Measurements from ENCODE around the gene PPA1.

The PPA1 gene

DNA sequence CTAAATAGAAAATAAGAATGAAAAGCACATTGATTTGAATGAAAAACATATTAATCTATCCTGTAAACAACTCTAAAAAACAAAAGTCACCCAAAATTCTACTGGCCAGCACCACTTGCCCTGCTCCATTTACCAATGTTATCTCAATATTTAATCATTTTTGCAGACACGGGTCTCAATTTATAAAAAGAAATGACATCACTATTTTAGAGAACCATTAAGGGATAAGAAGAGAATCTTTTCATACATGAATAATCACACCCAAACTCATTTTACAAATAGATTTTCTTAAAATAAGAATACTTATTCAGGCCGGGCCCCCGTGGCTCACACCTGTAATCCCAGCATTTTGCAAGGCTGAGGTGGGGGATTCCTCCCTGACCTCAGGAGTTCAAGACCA is 66.8 kb downstream of the PPA1 start:
- Histone ChIP-seq H3K4me1 (ENCODE audit: low read depth, poor library complexity, severe bottlenecking) (peaks cover 53% of the 10 kb centered on the region), H3K4me3 (IDR thresholded peaks at IDR 0.05; ENCODE audit: insufficient read depth, low read depth, low read length) (no peak overlapping the region), H3K27me3 (ENCODE audit: insufficient read depth, low read depth) (no peaks in the 10 kb centered on the region), H3K4me2 (no peak overlapping the region), H3K9ac (no peak overlapping the region), H2AFZ (ENCODE audit: low read depth) (no peak overlapping the region), H3K79me2 (ENCODE audit: insufficient read depth, low read depth) (peaks cover 80% of the 10 kb centered on the region), H3K36me3 (ENCODE audit: insufficient read depth) (no peaks in the 10 kb centered on the region; the same call in 1 of the 2 replicates), H4K20me1 (ENCODE audit: insufficient read depth) (peaks cover 22% of the 10 kb centered on the region), H3K27ac (no peak overlapping the region)
- TF ChIP-seq, protein P1, sequence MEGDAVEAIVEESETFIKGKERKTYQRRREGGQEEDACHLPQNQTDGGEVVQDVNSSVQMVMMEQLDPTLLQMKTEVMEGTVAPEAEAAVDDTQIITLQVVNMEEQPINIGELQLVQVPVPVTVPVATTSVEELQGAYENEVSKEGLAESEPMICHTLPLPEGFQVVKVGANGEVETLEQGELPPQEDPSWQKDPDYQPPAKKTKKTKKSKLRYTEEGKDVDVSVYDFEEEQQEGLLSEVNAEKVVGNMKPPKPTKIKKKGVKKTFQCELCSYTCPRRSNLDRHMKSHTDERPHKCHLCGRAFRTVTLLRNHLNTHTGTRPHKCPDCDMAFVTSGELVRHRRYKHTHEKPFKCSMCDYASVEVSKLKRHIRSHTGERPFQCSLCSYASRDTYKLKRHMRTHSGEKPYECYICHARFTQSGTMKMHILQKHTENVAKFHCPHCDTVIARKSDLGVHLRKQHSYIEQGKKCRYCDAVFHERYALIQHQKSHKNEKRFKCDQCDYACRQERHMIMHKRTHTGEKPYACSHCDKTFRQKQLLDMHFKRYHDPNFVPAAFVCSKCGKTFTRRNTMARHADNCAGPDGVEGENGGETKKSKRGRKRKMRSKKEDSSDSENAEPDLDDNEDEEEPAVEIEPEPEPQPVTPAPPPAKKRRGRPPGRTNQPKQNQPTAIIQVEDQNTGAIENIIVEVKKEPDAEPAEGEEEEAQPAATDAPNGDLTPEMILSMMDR (conservative IDR thresholded peaks at IDR 0.05; ENCODE audit: low read depth, low read length) = no peak

DNA sequence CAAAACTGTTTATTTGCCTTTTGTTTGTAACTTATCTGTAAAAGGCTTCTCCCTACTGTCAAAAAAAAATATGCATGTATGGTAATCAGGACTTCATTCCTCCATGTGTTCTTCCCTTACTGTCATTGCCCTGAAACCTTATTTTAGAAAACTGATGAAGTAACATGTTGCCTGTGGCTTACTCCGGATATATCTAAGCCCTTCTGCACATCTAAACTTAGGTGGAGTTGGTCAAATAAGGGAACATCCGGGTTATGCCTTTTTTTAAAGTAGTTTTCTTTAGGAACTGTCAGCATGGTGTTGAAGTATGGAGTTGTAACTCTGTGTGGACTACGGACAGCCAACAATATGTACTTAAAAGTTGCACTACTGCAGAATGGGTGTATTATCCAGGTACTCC is 69.1 kb downstream of the PPA1 start:
- Histone ChIP-seq H3K36me3 (ENCODE audit: insufficient read depth) (peaks cover 5% of the 10 kb centered on the region; the same call in 1 of the 2 replicates), H3K79me2 (ENCODE audit: insufficient read depth, low read depth) (peaks cover 74% of the 10 kb centered on the region), H3K4me1 (ENCODE audit: low read depth, poor library complexity, severe bottlenecking) (peaks cover 55% of the 10 kb centered on the region), H3K4me3 (IDR thresholded peaks at IDR 0.05; ENCODE audit: insufficient read depth, low read depth, low read length) (no peak overlapping the region), H2AFZ (ENCODE audit: low read depth) (no peak overlapping the region), H3K27ac (no peak overlapping the region), H4K20me1 (ENCODE audit: insufficient read depth) (peaks cover 17% of the 10 kb centered on the region), H3K4me2 (no peak overlapping the region), H3K9ac (no peak overlapping the region), H3K27me3 (ENCODE audit: insufficient read depth, low read depth) (no peaks in the 10 kb centered on the region)
- TF ChIP-seq, protein P1 (conservative IDR thresholded peaks at IDR 0.05; ENCODE audit: low read depth, low read length) = no peak

DNA sequence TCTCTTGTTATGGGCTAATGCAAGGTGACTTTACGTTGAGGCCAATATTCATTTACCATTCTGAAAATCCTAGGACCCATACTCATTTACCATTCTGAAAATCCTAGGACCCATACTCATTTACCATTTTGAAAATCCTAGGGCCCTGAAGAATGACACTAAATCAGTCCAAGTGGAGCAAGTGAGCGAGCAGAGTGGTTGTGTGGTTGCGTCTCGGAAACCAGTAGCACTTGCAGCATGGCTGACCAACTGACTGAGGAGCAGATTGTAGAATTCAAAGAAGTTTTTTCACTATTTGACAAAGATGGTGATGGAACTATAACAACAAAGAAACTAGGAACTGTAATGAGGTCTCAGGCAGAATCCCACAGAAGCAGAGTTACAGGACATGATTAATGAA is 69.8 kb downstream of the PPA1 start:
- Histone ChIP-seq H3K9ac (no peak overlapping the region), H3K36me3 (ENCODE audit: insufficient read depth) (peaks cover 5% of the 10 kb centered on the region; the same call in 1 of the 2 replicates), H3K4me1 (ENCODE audit: low read depth, poor library complexity, severe bottlenecking) (peaks cover 48% of the 10 kb centered on the region), H3K4me3 (IDR thresholded peaks at IDR 0.05; ENCODE audit: insufficient read depth, low read depth, low read length) (no peak overlapping the region), H3K27ac (no peak overlapping the region), H3K4me2 (peak overlapping the region; percentile 2; the same call in 1 of the 2 replicates), H3K79me2 (ENCODE audit: insufficient read depth, low read depth) (peaks cover 67% of the 10 kb centered on the region), H2AFZ (ENCODE audit: low read depth) (no peak overlapping the region), H4K20me1 (ENCODE audit: insufficient read depth) (peaks cover 17% of the 10 kb centered on the region), H3K27me3 (ENCODE audit: insufficient read depth, low read depth) (no peaks in the 10 kb centered on the region)
- TF ChIP-seq, protein P1 (conservative IDR thresholded peaks at IDR 0.05; ENCODE audit: low read depth, low read length) = no peak

DNA sequence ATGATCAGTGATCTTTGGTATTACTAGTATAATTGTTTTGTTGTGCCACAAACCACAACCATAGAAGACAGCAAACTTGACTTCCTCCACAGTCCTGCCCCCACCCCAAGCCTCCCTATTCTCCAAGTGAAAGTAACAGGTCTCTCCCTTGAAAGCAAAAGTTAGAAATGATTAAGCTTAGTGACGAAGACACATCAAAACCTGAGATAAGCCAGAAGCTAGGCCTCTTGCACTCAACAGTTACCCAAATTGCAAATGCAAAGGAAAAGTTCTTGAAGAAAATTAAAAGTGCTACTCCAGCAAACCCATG is 70.4 kb downstream of the PPA1 start:
- no peaks in the 10 kb centered on the region for H3K27me3 ChIP-seq (ENCODE audit: insufficient read depth, low read depth)
- no peak overlapping the region for H3K27ac ChIP-seq
- peaks cover 17% of the 10 kb centered on the region for H4K20me1 ChIP-seq (ENCODE audit: insufficient read depth)
- H3K9ac ChIP-seq = no peak overlapping the region
- H3K4me3 ChIP-seq (IDR thresholded peaks at IDR 0.05; ENCODE audit: insufficient read depth, low read depth, low read length) = no peak overlapping the region
- no peak overlapping the region for H2AFZ ChIP-seq (ENCODE audit: low read depth)
- H3K4me2 ChIP-seq = peak overlapping the region; percentile 2; the same call in 1 of the 2 replicates
- H3K4me1 ChIP-seq (ENCODE audit: low read depth, poor library complexity, severe bottlenecking) = peaks cover 42% of the 10 kb centered on the region
- H3K79me2 ChIP-seq (ENCODE audit: insufficient read depth, low read depth) = peaks cover 61% of the 10 kb centered on the region
- peaks cover 5% of the 10 kb centered on the region; the same call in 1 of the 2 replicates for H3K36me3 ChIP-seq (ENCODE audit: insufficient read depth)
- TF ChIP-seq, protein P1 (conservative IDR thresholded peaks at IDR 0.05; ENCODE audit: low read depth, low read length) = no peak

Measured in KMS-11 (cell line).